DMS114 treated with DMSO at 0.1 percent for 48 hours (cell line): ENCODE data around the gene CTSG.
"Not testable (repeated sequence)": the region's sequence is repeated elsewhere in the genome, so short reads cannot be mapped to it uniquely, and the experiment has no call there.

Source experiments
- DNase-seq: peaks from one replicate; lab custom pipeline; 2025; ENCODE audit not compliant: unreplicated experiment; lab: John Stamatoyannopoulos, UW

CTSG gene, protein sequence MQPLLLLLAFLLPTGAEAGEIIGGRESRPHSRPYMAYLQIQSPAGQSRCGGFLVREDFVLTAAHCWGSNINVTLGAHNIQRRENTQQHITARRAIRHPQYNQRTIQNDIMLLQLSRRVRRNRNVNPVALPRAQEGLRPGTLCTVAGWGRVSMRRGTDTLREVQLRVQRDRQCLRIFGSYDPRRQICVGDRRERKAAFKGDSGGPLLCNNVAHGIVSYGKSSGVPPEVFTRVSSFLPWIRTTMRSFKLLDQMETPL

GRCh38 chr14:24576182-24576581, at the start of gene CTSG:
Gene CTSG, minus strand, starts transcription at chr14:24576250. Its CDS starts 27 bp downstream, at chr14:24576223.
- no peak for DNase-seq

DNA sequence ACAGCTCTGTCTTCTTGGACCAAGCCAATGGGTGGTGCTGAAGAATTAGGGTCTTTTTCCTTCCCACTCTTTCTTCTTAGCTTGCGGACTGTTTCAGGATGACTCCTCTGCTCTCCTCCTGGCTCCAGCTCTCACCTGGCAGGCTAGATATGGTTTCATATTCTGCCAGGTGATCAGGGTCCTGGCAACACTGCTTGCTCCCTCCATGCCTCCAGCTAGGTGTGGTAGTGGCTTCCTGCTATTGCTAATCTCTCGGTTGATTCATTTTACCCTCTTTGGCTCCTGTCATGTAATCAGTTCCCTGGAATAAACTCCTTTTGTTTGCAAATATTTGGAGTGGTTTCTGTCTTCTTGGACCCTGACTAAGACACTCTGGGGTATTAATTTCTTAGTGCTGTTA, 37.7 kb upstream of the CTSG start:
- DNase-seq, result no peak

DNA sequence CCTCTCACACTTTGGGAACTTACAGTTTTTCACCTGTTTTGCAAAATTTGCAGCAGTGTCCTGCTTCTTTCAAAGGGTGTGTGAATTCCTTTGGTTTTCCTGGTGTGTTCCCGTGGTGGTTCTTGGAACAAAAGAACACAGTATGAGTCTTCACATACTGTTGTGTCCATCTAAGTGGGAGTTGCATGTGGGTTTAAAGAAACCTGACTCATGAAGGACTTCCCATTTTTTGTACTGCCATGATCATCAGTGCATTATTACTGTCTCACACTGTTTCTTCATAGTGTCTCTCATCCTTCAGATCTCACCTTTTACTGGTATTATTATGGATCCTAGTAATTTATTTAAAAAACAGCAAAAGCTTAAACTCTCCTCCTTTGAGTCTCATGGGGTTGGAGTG, 37.2 kb upstream of the CTSG start:
- no peak for DNase-seq

DNA sequence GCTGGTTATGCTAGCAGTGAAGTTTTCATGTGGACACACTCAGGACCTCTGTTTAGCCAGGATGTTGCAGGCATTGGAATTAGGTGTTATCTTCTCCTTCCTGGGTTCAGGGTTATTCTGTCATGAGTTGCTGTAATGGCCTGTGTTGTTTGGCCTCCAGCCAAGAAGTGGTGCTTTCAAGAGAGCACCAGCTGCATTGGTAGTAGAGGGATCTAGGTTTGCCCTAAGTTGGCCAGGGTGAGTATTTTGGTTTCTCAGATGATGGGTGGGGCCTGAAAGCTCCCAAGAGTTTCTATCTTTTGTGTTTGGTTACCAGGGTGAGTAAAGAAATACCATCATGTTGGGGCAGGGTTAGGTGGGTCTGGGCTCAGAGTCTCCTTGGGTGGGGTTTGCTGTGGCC, 36.1 kb upstream of the CTSG start:
- DNase-seq, result no peak

GRCh38 chr14:24609655-24610344, 33.8 kb upstream of the CTSG start, which contains the start of gene GZMH:
Gene GZMH, minus strand, starts transcription at chr14:24609685. Its CDS starts 72 bp downstream, at chr14:24609613.
- no peak for DNase-seq

GRCh38 chr14:24607635-24608514, 31.8 kb upstream of the CTSG start:
- DNase-seq, result no peak

DNA sequence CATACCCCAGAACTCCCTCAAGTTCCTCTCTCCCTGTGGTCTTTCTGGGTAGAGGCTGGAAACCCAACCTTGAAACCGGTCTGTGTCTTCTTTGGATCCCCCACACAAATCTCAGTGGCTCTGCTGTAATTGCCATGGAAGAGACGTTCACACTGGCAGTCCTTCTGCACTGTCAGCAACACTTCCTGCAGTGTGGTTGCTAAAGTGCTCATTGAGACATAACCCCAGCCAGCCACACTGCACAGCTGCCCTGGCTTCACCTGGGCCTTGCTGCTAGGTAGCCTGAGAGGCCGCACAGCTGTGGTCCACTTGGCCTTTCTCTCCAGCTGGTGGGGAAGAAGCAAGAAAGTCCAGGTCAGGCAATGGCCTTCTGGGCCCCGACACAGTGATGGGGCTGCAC, 31.0 kb upstream of the CTSG start:
- no peak for DNase-seq

DNA sequence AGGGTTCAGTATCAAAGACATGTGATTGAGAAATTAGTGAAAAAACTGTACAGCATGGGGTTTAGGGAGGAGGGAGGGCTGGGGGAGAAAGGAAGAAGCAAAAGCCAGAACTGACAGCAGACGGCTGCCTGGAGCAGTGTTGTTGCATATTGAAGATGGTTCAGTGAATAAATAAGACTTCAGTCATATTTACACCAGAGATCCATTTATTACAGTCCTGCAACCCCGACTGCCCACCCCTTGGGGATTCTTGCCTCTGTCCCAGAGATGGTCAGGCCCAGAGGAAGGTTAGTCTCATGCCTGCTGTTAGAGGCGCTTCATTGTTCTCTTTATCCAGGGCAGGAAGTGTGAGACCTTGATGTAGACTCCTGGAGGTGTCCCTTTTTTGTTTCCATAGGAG, 30.2 kb upstream of the CTSG start:
- DNase-seq, result no peak

GRCh38 chr14:24605435-24606190, 29.6 kb upstream of the CTSG start:
- peak; percentile 1 for DNase-seq

- DNase-seq, result no peak
These were observed 21.4 kb upstream of the CTSG start for GRCh38 chr14:24597403-24597802.

DNA sequence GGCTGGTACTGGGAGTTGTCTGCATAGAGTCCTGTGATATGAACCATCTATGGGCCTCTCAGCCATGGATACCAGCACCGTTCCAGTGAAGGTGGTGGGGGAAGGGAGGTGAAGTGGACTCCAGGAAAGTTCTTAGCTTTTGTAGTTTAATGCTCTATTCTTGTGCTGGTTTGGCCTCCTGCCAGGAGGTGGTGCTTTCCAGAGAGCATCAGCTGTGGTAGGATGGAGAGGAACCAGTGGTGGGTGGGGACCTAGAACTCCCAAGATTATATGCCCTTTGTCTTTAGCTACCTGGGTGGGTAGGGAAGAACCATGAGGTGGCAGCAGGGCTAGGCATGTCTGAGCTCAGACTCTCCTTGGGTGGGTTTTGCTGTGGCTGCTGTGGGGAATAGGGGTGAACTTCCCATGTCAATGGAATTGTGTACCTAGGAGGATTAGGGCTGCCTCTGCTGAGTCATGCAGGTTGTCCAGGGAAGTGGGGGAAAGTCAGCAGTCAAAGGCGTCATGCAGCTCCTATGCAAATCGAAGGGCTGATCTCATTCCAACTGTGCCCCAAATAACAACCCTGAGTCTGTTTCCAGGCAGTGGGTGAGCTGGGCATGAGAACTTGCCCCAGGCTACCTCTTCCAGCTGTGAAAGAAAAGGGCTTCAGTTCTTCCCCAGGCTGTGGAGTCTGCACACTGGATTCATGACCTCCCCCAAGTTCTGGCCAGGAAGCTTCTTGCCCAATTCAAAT, 19.2 kb upstream of the CTSG start:
- no peak for DNase-seq

- not testable (repeated sequence) for DNase-seq
These were observed 15.0 kb upstream of the CTSG start for GRCh38 chr14:24591004-24591403.

GRCh38 chr14:24584402-24584801, 8.4 kb upstream of the CTSG start:
- DNase-seq, result not testable (repeated sequence)

DNA sequence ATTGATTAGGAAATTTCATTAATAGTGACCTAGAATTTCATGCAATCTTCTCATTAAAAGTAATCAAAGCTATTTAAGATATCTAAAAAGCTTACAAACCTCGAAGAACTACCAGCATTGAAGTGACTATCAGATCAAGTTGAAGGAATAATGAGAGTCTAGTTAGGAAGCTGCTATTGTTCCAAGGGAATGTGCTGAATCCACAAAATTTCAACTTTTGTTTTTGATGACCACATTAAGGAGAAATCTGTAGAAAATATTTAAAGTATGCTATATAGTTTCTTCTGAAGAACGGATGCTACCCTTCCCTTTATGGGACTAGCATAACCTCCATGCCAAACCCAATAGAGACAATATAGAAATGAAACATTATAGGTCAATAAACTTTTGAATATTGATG, 2.5 kb upstream of the CTSG start:
- no peak for DNase-seq

DNA sequence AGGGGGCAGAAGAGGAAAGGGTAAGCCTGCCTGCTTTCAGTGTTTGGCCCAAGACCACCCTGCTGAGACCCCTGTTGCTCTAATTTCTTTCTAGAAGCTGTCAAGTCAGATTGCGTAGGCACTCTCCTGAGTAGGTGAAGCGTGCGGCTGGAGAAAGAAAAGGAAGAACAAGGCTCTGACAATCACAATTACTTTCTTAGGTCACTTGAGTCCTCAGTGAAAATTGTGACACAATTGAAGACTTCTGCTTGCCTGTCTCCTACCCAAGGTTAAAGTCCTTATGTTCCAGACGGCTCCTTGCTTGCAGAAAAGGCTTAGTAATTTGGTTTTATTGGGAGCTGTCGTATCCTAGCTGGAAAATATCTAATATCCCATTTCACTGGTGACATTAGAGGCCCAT, 721 bp upstream of the CTSG start:
- DNase-seq, result no peak

- no peak for DNase-seq
These were observed 1.8 kb downstream of the CTSG start for GRCh38 chr14:24574206-24574774.

GRCh38 chr14:24566318-24566717, 9.7 kb downstream of the CTSG start:
- no peak for DNase-seq

GRCh38 chr14:24565766-24566165, 10.3 kb downstream of the CTSG start:
- no peak for DNase-seq

GRCh38 chr14:24563505-24563904, 12.5 kb downstream of the CTSG start:
- no peak for DNase-seq

GRCh38 chr14:24556756-24557155, 19.3 kb downstream of the CTSG start:
- no peak for DNase-seq
